Trophoblast cell (in vitro differentiated cells and primary cell): ENCODE data around the gene HRNR.

Source experiments
- DNase-seq, 2 donors: peaks; one replicate each; pipeline ENCODE4 v3.0.0-alpha.2; 2016
- H2AFZ ChIP-seq: 2 replicates; pipeline ENCODE4 v1.6.1; 2013; ENCODE audit warnings: low read length, moderate library complexity, mild to moderate bottlenecking; ENCODE audit not compliant: insufficient read depth, poor library complexity
- H2AK5ac ChIP-seq: 2 replicates; pipeline ENCODE4 v1.6.1; 2013; ENCODE audit warnings: mild to moderate bottlenecking, low read length
- H2BK120ac ChIP-seq: 2 replicates; pipeline ENCODE4 v1.6.1; 2013; ENCODE audit warnings: low read length, mild to moderate bottlenecking, moderate library complexity; ENCODE audit not compliant: insufficient read depth, poor library complexity
- H2BK12ac ChIP-seq: 2 replicates; pipeline ENCODE4 v1.6.1; 2013; ENCODE audit warnings: mild to moderate bottlenecking, low read length, moderate library complexity
- H2BK5ac ChIP-seq: 2 replicates; pipeline ENCODE4 v1.6.1; 2013; ENCODE audit warnings: low read length, low read depth, moderate library complexity, mild to moderate bottlenecking; ENCODE audit not compliant: poor library complexity
- H3K14ac ChIP-seq: 2 replicates; pipeline ENCODE4 v1.6.1; 2013; ENCODE audit warnings: mild to moderate bottlenecking, low read length
- H3K18ac ChIP-seq: 2 replicates; pipeline ENCODE4 v1.6.1; 2013; ENCODE audit warnings: mild to moderate bottlenecking, low read length
- H3K23ac ChIP-seq: 2 replicates; pipeline ENCODE4 v1.6.1; 2013; ENCODE audit warnings: low read length
- H3K27ac ChIP-seq: 2 replicates; pipeline ENCODE4 v1.5.1; 2013; ENCODE audit warnings: low read depth, mild to moderate bottlenecking, inconsistent platforms, low read length, moderate library complexity
- H3K27me3 ChIP-seq: 2 replicates; pipeline ENCODE4 v1.6.1; 2013; ENCODE audit warnings: inconsistent platforms, mild to moderate bottlenecking, low read length, moderate library complexity; ENCODE audit not compliant: insufficient read depth
- H3K36me3 ChIP-seq, 2 experiments: 1 replicate in 1 of 2; 2 replicates in 1 of 2; pipeline ENCODE4 v1.6.1; 2013; ENCODE audit warnings: low read length in 2 of 2, mild to moderate bottlenecking in 2 of 2, moderate library complexity in 1 of 2; ENCODE audit not compliant: insufficient read depth in 2 of 2, control insufficient read depth in 1 of 2
- H3K4ac ChIP-seq: 2 replicates; pipeline ENCODE4 v1.6.1; 2013; ENCODE audit warnings: low read depth, mild to moderate bottlenecking, low read length, moderate library complexity
- H3K4me1 ChIP-seq, 2 experiments: 1 replicate in 1 of 2; 2 replicates in 1 of 2; pipeline ENCODE4 v1.6.1; 2013; ENCODE audit warnings: low read length in 2 of 2, mild to moderate bottlenecking in 2 of 2, moderate library complexity in 1 of 2; ENCODE audit not compliant: insufficient read depth in 2 of 2, control insufficient read depth in 1 of 2
- H3K4me2 ChIP-seq: 2 replicates; pipeline ENCODE4 v1.6.1; 2013; ENCODE audit warnings: inconsistent platforms, mild to moderate bottlenecking, low read length, moderate library complexity
- H3K4me3 ChIP-seq: 2 replicates; pipeline ENCODE4 v1.5.1; 2013; ENCODE audit warnings: mild to moderate bottlenecking, low read depth, low read length, inconsistent platforms
- H3K79me1 ChIP-seq: one replicate; pipeline ENCODE4 v1.6.1; 2013; ENCODE audit warnings: low read length
- H3K79me2 ChIP-seq: 2 replicates; pipeline ENCODE4 v1.6.1; 2013; ENCODE audit warnings: low read length, mild to moderate bottlenecking; ENCODE audit not compliant: control insufficient read depth, insufficient read depth, poor library complexity
- H3K9ac ChIP-seq: 2 replicates; pipeline ENCODE4 v1.6.1; 2013; ENCODE audit warnings: mild to moderate bottlenecking, low read length
- H3K9me3 ChIP-seq: 2 replicates; pipeline ENCODE4 v1.6.1; 2013; ENCODE audit warnings: low read depth, mild to moderate bottlenecking, control low read depth, inconsistent platforms, low read length; ENCODE audit not compliant: insufficient read depth
- H4K12ac ChIP-seq: 2 replicates; pipeline ENCODE4 v1.6.1; 2013; ENCODE audit warnings: low read depth, mild to moderate bottlenecking, low read length, moderate library complexity
- H4K8ac ChIP-seq: 2 replicates; pipeline ENCODE4 v1.6.1; 2013; ENCODE audit warnings: low read depth, mild to moderate bottlenecking, low read length, moderate library complexity
- H4K91ac ChIP-seq: one replicate; pipeline ENCODE4 v1.6.1; 2013; ENCODE audit warnings: low read depth, mild to moderate bottlenecking, low read length, moderate library complexity
- WGBS: extraction: QIAGEN DNeasy Blood & Tissue Kit; methylation state at CpG from one replicate; pipeline ENCODE4 v1.1.7; 2013; ENCODE audit warnings: missing lambda C conversion rate; ENCODE audit not compliant: insufficient read length, insufficient coverage; ENCODE audit errors: extremely low coverage; 5-methylcytosine and 5-hydroxymethylcytosine counted together

HRNR gene

DNA sequence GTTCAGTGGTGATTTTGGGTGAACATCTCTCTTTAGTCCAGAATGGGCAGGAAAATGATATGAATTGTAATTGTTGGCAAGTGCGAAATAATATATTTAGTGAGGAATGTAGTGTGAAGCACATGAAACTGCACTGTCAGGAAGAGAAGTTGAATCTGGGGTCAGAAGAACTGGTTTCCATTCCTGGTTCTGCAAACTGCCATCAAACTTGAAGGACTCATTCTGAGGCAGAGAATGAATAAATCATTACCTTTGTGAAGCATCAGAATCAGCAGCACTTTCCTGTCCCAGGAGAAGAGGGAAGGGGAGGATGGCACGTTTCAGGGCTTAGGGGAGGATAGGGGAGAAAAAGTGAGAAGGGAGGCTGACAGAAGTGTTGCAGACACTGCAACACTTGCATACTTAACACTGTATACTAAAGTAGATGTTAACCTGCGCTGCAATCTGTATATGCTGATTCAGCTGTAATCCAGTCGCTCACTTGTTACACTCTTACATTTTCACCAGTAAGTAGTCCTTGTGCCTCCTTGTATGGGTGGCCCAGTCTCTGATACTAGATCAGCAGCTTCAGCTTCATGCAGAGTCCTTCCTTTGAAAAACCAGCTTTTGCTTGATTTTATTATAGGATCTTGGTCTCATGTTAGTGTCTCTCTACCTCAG, 54.5 kb downstream of the HRNR start:
- Histone ChIP-seq H3K79me2 (no peaks in the 10 kb centered on the region), H3K27ac (no peak overlapping the region)
- WGBS = 100% methylated on average over 1 of the region's 4 CpGs

DNA sequence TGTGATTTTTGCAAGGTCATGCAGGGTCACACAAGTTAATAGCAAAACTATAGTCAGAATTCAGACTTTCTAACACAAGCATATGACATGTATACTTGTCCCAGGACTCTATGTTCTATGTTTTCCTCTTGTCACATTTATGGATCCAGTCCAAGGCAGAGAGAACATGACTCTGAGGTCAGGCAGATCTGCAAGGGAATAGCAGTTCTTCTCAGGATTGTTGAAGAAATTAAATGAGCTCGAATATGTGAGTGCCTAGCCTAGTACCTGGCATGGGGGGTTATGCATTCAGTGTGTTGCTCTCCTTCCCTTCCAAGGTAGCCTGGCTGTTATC, 55.5 kb downstream of the HRNR start:
- Histone ChIP-seq H3K4me2 (no peak overlapping the region), H3K4ac (no peak overlapping the region), H3K79me2 (no peaks in the 10 kb centered on the region), H2AK5ac (no peak overlapping the region), H2AFZ (no peak overlapping the region), H3K36me3 (no peaks in the 10 kb centered on the region), H2BK120ac (no peak overlapping the region), H3K27ac (no peak overlapping the region), H3K18ac (no peak overlapping the region), H2BK5ac (no peak overlapping the region), H3K9me3 (peaks cover 9% of the 10 kb centered on the region), H3K14ac (no peak overlapping the region), H3K27me3 (no peaks in the 10 kb centered on the region), H4K12ac (no peak overlapping the region), H3K9ac (no peak overlapping the region), H3K23ac (no peak overlapping the region), H3K4me3 (no peak overlapping the region), H4K8ac (no peak overlapping the region), H2BK12ac (no peak overlapping the region), H3K79me1 (no peaks in the 10 kb centered on the region), H3K4me1 (no peaks in the 10 kb centered on the region), H4K91ac (no peak overlapping the region)
- no peak for DNase-seq
- WGBS = no CpG with 5 or more reads among the region's 1 CpG

More for the DNA sequence above, 54.5 kb downstream of the HRNR start:
- H2AK5ac ChIP-seq = no peak overlapping the region
- no peak for DNase-seq
- H4K12ac ChIP-seq = no peak overlapping the region
- H3K4me2 ChIP-seq = no peak overlapping the region
- H3K79me1 ChIP-seq = no peaks in the 10 kb centered on the region
- no peak overlapping the region for H3K4ac ChIP-seq
- no peak overlapping the region for H3K14ac ChIP-seq
- H2BK120ac ChIP-seq = no peak overlapping the region
- H2BK5ac ChIP-seq = no peak overlapping the region
- no peaks in the 10 kb centered on the region for H3K27me3 ChIP-seq
- no peak overlapping the region for H4K91ac ChIP-seq
- no peaks in the 10 kb centered on the region for H3K4me1 ChIP-seq
- peaks cover 9% of the 10 kb centered on the region for H3K9me3 ChIP-seq
- H2AFZ ChIP-seq = no peak overlapping the region
- H4K8ac ChIP-seq = no peak overlapping the region
- no peak overlapping the region for H3K9ac ChIP-seq
- no peak overlapping the region for H3K4me3 ChIP-seq
- H2BK12ac ChIP-seq = no peak overlapping the region
- H3K23ac ChIP-seq = no peak overlapping the region
- H3K36me3 ChIP-seq = no peaks in the 10 kb centered on the region
- no peak overlapping the region for H3K18ac ChIP-seq

DNA sequence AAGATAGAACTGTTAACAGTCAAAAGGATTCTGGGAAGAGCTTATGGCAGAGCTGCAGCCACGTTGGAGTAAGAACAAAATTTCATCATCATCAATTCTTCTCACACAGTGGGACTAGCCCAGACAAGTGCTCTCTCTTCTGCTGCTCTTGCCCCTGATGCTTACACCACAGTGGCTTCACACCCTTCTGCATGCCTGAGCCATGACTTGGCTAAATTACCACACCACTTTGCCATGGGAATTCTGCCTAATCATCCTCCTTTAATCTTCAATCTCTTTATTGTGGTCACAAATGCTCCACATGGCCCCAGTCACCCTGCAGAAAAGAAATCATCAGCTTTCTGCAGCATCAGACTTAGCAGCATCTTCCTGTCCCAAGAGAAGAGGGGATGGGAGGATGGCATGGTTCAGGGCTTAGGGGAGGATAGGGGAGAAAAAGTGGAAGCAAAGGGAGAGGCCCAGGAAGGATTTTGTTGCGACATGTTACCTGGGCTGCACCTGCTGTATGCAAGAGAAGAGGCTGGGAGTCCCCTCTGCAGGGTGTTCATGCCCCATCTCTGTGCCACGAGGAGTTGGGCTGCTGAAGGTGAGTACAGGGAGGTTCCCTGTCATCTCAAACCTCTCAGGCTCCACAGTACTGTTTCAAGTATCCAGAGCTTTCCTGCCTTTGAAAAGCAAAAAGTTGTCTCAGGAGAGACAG, 56.0 kb downstream of the HRNR start:
- Histone ChIP-seq H4K8ac (no peak overlapping the region), H3K4me1 (no peaks in the 10 kb centered on the region), H2AK5ac (no peak overlapping the region), H3K4ac (no peak overlapping the region), H3K9me3 (peaks cover 9% of the 10 kb centered on the region), H3K23ac (no peak overlapping the region), H2AFZ (no peak overlapping the region), H3K14ac (no peak overlapping the region), H2BK12ac (no peak overlapping the region), H2BK5ac (no peak overlapping the region), H3K4me3 (no peak overlapping the region), H3K27ac (no peak overlapping the region), H3K79me2 (no peaks in the 10 kb centered on the region), H3K36me3 (no peaks in the 10 kb centered on the region), H3K9ac (no peak overlapping the region), H3K27me3 (no peaks in the 10 kb centered on the region), H2BK120ac (no peak overlapping the region), H3K4me2 (no peak overlapping the region), H3K18ac (no peak overlapping the region), H3K79me1 (no peaks in the 10 kb centered on the region), H4K12ac (no peak overlapping the region), H4K91ac (no peak overlapping the region)
- DNase-seq = peak; percentile 84 to 88
- WGBS = no CpG with 5 or more reads among the region's 3 CpGs

DNA sequence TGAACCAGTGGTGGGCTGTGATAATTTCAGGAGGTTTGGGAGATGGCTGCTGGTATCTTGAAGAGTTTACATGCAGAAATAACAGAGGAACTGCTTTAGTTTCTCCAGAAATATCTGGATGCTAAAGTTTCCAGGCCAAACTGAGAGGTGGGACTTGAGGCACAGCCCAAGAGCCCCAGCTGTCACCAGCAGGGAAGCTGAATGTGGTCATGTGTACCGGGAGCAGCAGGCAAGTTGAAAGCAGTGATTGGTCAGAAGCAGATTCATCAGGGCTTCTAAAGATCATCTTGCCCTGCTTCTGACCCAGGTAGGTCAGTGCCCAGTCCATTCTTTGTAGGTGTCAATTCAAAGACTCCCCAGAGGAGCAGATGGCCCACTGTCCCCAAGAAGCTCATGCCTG, 57.0 kb downstream of the HRNR start:
- no CpG with 5 or more reads among the region's 1 CpG for WGBS
- Histone ChIP-seq H3K4ac (no peak overlapping the region), H3K9me3 (peaks cover 7% of the 10 kb centered on the region), H2BK120ac (no peak overlapping the region), H3K79me1 (no peaks in the 10 kb centered on the region), H2BK12ac (no peak overlapping the region), H2BK5ac (no peak overlapping the region), H2AK5ac (no peak overlapping the region), H3K9ac (no peak overlapping the region), H3K23ac (no peak overlapping the region), H3K18ac (no peak overlapping the region), H3K79me2 (no peaks in the 10 kb centered on the region), H4K12ac (no peak overlapping the region), H4K8ac (no peak overlapping the region), H3K4me3 (no peak overlapping the region), H3K36me3 (no peaks in the 10 kb centered on the region), H2AFZ (no peak overlapping the region), H3K4me1 (no peaks in the 10 kb centered on the region), H3K27me3 (no peaks in the 10 kb centered on the region), H3K27ac (no peak overlapping the region), H4K91ac (no peak overlapping the region), H3K4me2 (no peak overlapping the region), H3K14ac (no peak overlapping the region)
- DNase-seq = no peak
